LNCAP (cell line): ENCODE results near the gene RET.

Source experiments
- TF ChIP-seq, protein P1 (sequence below): fragments of 450-650 bp; IDR thresholded peaks from 2 replicates; pipeline ENCODE4 v1.5.1; 2017; ENCODE audit warnings: mild to moderate bottlenecking

RET gene

DNA sequence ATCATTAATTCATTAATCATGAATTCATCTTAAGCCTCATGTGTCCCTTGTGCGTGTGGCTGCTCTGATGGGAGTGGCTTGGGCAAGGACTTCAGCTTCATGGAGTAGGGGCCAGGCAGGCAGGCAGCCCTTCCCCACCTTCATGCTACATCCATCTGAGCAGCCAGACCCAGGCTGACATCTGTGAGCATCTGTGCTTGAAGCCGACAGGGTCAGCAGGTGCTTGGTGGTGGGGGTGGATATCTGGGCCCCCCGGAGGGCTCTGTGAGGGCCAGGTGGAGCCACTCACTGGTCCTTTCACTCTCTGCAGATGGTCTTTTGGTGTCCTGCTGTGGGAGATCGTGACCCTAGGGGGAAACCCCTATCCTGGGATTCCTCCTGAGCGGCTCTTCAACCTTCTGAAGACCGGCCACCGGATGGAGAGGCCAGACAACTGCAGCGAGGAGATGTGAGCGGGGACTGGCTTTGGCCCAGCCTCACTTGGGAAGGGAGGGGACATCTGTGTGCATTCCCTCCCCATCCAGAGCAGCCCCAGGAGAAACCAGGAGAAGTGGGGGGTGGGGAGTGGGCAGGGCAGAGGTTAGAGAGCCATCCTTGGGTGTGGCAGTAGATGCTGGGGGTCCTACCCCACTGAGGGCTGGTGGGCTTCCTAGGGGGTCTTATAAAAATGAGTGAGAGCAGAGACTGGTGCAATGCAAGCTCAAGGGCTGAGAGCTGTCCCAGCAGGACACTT, 46.7 kb downstream of the RET start:
- TF ChIP-seq, protein P1, sequence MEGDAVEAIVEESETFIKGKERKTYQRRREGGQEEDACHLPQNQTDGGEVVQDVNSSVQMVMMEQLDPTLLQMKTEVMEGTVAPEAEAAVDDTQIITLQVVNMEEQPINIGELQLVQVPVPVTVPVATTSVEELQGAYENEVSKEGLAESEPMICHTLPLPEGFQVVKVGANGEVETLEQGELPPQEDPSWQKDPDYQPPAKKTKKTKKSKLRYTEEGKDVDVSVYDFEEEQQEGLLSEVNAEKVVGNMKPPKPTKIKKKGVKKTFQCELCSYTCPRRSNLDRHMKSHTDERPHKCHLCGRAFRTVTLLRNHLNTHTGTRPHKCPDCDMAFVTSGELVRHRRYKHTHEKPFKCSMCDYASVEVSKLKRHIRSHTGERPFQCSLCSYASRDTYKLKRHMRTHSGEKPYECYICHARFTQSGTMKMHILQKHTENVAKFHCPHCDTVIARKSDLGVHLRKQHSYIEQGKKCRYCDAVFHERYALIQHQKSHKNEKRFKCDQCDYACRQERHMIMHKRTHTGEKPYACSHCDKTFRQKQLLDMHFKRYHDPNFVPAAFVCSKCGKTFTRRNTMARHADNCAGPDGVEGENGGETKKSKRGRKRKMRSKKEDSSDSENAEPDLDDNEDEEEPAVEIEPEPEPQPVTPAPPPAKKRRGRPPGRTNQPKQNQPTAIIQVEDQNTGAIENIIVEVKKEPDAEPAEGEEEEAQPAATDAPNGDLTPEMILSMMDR, result no peak

GRCh38 chr10:43124094-43124521, 47.2 kb downstream of the RET start:
- TF ChIP-seq, protein P1, result no peak

- TF ChIP-seq, protein P1, result no peak
Measured at GRCh38 chr10:43124574-43125273, 47.9 kb downstream of the RET start.

GRCh38 chr10:43125274-43125845, 48.5 kb downstream of the RET start:
- TF ChIP-seq, protein P1, result no peak

DNA sequence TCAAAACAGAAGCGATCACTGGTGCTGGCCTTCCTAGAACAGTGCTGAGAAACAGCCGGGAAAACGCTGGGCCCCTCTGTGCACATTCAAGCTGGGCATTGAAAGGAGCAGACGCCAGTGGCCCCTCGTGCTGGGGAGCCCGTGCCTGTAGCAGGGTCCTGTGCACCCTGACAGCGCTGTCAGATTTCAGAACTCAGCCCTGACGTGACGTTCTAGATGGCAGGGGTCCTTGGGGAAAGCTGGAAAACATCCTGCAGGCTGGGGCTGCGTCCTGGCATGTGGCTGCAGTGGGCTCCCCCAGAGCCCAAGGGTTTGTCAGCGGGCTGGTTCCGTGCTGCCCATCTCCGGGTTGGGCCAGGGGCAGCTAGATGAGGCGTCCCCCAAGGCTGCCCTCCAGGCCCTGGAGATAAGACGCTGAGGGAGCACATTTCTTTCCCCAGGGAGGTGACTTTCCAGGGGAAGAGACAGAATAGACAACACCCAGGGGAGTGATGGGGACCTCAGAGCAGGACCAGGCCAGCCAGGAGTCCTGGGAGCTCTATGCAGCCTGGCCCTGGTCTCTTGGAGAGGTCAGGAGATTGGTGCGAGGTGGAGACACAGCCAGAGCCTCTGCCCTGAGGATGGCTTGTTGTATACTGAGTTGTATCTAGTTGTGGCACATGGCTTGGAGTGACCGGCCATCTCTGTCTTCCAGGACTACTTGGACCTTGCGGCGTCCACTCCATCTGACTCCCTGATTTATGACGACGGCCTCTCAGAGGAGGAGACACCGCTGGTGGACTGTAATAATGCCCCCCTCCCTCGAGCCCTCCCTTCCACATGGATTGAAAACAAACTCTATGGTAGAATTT, 49.2 kb downstream of the RET start:
- TF ChIP-seq, protein P1, result no peak

DNA sequence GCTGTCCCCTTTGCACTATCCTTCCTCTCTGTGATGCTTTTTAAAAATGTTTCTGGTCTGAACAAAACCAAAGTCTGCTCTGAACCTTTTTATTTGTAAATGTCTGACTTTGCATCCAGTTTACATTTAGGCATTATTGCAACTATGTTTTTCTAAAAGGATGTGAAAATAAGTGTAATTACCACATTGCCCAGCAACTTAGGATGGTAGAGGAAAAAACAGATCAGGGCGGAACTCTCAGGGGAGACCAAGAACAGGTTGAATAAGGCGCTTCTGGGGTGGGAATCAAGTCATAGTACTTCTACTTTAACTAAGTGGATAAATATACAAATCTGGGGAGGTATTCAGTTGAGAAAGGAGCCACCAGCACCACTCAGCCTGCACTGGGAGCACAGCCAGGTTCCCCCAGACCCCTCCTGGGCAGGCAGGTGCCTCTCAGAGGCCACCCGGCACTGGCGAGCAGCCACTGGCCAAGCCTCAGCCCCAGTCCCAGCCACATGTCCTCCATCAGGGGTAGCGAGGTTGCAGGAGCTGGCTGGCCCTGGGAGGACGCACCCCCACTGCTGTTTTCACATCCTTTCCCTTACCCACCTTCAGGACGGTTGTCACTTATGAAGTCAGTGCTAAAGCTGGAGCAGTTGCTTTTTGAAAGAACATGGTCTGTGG, 50.0 kb downstream of the RET start:
- TF ChIP-seq, protein P1, result no peak

GRCh38 chr10:43127442-43127841, 50.6 kb downstream of the RET start:
- TF ChIP-seq, protein P1, result no peak
